Stimulated activated CD4-positive, alpha-beta T cell treated with anti-CD3 and anti-CD28 coated beads, TNF-alpha, amount 100 ng/mL, for 24 hours (primary cell): ENCODE results near the gene HADHB.
"Not testable (repeated sequence)": the region's sequence is repeated elsewhere in the genome, so short reads cannot be mapped to it uniquely, and the experiment has no call there.

ENCODE experiments used
- DNase-seq, 3 experiments: peaks; one replicate each; pipeline ENCODE4 v3.0.0-alpha.2; 2020; ENCODE audit warnings: low read depth in 3 of 3

Gene HADHB

DNA sequence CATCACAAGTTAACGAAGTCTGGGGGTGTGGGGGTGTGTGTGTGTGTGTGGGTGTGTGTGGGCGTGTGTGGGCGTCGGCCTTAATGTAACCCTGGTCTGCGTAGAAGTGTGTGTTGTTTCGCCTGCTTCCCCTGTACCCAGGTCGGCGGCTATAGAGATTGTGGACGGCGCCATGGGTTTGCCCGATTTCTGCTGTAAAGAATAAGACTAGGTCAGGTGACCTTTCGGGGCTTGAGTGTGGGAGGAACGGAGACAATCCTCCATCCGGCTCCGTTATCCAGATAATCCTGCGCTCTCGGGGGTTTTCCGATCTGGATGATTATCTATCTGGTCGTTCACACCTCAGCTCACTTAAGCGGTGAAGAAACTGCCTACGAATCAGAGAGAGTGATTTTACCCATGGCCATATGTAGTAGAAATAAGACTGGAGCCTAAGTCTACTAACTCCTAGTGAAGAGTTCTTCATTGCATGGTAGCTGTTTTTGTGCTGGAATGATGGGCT is 543 bp downstream of the HADHB start:
- DNase-seq: peak; percentile 12 to 39 (median 23)

DNA sequence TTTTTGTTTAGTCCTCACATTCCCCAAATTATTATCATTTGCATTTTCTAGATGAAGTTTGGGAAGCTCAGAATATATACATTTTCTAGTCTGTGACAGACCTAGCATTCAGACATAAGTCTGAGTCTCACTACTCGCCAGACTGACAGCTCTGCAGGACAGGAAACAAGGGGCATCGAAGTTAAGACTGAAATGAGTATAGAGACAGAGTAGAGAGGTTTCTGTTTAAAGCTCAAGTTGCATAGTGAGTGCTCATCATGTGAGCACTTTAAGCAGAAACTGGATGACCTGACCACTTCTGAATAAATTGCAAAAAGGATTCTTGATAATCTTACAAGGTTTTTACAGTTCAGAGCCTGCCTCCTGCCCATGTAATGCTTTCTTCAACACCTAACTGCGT is 1.1 kb downstream of the HADHB start:
- DNase-seq: no peak

DNA sequence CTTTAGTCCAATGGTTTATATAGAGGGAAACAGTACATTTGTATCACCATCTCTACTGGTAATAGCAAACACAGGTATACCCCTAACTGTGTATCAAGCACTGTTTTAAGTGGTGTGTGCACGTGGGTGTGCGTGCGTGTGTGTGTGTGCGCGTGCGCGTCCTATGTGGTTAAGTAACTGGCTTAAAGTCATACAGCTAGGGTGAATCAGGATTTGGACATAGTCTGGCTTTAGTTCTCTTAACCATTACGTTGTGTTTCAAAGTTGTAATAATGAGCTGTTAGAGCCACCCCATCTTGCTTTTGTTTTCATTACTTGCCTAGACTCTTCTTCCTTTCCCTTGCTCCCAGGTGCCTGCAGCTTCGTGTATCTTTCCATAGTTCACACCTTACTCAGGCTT is 2.1 kb downstream of the HADHB start:
- no peak for DNase-seq

DNA sequence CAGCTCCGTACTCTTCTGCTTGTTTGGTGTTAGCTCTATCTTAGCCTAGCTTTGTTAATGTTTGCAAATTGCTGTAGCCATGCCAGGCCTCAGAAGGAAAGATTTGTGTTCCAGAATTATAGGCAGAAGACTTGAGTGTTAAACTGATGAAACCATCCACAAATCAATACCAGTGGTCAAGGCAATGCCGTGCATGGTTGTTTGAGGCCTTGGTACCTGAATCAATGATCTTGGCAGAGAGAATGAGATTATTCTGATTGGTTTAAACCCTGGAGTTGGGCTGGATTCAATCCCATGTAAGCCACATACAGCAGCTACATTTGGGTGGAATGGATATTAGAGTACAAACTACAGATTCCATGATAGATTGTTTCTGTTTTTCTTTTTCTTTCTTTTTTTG is 4.9 kb downstream of the HADHB start:
- no peak for DNase-seq

DNA sequence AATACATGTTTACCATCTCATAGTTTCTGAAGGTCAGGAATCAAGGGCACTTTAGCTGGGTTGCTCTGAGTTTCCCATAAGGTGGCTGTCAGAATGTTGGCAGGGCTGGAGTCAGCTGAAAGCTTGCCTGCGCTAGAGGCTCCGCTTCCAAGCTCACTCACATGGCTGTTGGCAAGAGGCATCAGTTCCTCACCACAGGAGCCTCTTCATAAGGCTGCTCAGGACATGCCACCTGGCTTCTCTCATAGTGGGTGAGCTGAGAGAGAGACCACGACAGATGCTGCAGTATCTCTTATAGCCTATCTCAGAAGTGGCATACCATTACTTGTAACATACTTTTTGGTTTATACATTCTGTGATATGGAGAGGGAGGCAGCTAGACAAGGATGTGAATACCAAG is 7.2 kb downstream of the HADHB start:
- no peak for DNase-seq

DNA sequence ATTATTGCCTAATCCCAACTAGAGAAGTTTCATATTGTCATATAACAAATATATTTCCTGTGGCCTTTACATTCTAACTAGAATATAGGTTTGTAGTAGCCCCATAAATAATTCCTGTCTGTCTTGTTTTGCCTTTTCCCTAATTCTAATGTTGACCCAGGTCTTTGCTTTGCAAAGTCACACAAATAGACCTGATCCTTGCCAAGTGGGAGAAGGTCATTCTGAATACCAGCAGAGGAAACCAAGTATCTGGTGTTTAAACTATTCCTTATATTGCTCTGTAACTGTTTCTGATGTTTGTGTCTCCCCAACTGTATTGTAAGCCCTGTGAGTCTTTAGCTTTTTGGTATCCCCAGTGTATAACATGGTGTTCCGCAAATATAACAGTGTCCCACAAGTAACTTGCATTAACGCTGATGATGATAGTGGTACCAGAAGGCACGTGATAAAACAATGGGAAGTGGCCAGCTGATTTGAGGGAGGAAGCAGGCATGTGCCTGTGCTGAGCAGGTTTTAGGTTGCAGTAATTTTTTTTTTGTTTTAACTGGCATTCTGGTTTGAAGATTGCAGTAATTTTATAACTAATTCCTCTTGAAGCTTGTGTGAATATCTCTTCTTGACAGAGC is 11.1 kb downstream of the HADHB start:
- DNase-seq: no peak

DNA sequence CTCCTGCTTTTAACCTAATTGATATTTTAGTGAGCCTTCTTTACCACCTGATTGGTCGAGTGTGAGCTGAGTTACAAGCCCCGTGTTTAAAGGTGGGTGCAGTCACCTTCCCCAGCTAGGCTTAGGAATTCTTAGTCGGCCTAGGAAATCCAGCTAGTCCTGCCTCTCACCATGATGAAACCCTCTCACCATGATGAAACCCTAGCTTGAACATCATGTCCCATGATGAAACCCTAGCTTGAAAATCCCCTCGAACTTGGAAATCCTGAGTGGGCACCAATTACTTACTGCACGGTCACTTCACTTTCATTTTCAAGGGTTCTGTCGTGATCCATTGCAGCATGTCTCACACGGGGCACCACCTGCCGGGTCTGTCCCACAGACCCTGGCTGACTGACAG is 14.1 kb downstream of the HADHB start:
- DNase-seq: not testable (repeated sequence)

DNA sequence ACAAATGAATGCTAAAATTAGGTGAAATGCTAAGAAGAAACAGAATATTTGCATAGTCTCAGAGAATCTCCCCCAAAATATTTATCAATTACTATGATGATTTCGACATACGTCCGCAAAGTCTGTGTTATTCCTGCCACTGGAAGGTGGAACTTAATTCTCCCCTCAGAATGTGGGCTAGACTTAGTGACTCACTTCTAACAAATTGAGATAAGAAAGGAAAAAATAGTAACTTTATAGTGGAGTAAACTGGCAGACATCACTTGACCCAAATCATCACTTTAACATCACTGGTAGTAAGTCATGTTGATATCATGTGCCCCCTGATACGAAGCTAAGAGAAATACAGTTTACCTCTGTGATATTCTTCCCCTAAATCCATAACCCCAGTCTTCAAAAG is 23.5 kb downstream of the HADHB start:
- no peak for DNase-seq

DNA sequence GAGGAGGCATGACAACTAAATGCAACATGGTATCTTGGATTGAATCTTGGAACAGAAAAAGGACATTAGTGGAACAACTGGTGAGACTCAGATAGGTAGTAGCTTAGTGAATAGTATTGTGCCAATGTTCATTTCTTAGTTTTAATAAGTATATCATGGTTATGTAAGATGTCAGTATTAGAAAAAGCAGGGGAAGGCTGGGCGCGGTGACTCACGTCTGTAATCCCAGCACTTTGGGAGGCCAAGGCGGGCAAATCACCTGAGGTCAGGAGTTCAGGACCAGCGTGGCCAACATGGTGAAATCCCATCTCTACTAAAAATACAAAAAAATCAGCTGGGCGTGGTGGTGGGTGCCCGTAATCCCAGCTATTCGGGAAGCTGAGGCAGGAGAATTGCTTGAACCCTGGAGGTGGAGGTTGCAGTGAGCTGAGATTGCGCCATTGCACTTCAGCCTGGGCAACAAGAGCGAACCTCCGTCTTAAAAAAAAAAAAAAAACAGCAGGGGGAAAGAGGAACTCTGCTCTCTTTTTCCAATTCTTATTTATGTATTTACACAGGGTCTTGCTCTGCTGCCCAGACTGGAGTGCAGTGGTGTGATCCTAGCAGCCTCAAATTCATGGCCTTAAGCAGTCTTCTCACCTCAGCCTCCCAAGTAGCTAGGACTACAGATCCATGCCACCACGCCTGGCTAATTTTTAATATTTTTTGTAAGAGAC is 24.1 kb downstream of the HADHB start:
- DNase-seq: not testable (repeated sequence)

DNA sequence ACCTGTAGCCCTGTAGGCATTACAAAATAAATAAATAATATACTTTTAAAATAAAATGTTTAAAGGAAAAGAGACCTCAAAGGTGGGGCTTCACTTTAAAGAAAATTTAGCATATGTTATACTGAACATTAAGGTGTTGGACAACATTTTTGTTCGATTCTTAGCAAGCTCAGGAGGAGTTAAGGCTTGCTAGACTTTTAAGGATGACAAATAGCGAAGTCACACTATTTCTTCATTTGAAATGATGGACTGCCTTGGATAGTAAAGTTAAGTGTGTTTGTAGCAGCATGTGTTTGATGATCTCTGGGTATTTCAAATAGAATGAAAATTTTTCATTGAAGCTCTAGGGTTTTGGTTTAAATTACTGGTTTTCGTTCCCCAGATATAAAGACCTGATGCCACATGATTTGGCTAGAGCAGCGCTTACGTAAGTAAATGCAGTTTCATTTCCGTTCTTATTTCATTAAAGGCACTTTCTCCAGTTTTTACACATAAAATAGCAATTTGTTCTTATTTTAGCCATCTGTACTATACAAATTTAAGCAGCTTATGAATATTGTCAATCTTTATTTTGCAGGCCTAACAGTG is 24.9 kb downstream of the HADHB start:
- no peak for DNase-seq

DNA sequence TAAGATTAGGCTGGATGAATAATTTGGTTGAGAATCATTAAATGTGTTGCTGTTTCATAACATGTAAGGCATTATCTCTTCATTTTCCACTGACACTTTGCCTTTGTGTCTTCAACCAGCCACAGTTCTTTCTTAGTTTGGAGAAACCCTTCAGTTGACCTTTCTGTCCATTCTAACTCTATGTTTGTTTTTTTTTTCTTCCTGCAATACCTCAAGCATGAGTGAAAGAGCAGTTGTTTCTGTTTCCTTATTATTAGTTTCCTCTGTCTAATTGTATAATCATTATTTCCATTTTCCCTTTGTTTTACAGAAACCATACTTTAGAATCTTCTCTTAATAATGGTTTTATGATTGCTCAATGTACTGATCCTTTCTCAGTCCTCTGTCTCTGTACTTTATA is 25.6 kb downstream of the HADHB start:
- no peak for DNase-seq

DNA sequence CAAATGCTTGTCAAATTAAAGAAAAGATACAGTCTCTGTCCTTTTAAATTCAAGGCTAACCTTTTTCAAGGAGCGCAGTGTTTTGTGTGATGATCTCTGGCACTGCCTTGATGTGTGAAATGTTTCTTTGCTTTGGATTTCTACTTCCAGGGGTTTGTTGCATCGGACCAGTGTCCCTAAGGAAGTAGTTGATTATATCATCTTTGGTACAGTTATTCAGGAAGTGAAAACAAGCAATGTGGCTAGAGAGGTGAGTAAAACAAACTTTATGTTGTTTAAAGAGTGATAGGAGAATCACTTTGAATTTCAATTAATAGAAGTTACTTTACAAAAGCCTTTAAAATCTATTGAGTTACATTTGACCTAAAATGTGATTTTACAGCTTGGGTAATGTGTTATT is 28.8 kb downstream of the HADHB start:
- DNase-seq: no peak

DNA sequence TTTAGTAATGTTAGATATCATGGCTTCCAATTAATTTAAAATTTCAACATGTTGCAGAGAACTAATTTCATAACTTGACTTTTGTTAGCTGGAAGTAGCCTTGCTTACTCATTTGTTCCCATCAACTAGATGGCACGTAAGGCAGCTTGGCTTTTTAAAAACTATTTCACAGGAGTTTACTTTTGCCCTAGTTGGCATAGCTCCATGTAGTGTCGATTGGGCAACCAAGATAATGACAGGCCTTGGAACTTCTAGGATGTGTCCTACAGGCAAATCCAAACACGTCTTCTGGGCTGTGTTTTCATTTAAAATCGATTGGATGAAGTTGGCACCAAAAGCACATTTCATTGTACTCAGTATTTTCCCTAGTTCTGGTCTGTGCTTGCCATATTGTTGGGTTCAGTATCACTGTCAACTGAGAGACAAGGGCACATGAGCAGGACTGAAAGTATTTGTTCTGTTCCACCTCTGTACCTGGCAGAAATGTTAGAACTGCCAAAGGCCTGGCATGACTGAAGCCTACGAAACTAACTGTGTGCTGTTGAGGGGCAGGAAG is 29.4 kb downstream of the HADHB start:
- DNase-seq: no peak

DNA sequence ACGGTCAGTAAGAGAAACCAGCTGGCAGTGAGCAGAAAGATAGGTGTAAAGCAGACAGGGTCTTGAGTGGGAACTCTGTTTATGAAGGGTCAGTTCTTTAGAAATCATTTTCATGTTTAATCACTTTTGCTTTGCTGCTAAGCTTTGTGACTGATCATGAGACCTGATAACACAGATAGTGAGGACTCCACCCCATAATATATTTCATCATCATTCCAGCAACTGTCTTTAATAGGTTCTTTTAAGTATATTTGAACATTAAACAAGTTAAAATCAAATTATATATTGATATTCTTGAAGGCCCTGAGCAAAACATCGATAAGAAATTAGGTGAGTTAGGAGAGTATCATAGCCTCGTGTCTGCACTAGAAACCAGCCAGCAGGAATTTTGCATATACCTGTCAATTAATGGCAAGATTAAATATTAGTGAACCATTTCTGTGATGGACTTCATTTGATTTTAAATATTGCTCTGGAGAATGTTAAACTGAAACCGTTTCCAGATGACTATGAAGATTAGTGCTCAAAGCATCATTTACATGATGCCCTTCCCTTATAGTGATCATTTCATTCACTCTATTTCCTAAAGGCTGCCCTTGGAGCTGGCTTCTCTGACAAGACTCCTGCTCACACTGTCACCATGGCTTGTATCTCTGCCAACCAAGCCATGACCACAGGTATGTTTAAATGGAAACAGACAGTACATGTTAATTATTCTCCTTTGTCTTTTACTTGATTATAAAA is 31.9 kb downstream of the HADHB start:
- DNase-seq: no peak

DNA sequence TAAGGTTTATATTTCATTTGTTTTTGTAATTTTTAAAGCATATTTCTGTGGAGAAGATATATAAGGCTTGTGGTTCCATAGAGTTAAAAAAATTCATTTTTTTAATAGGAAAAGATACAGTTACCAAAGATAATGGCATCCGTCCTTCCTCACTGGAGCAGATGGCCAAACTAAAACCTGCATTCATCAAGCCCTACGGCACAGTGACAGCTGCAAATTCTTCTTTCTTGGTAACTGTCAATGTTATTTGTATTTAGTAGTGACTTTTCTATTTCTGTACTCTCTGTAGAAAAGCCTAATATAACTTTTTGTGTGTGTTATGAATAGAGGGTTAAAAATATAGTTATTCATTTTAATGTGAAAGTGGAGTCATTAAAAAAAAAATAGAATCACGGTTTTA is 35.1 kb downstream of the HADHB start:
- no peak for DNase-seq

DNA sequence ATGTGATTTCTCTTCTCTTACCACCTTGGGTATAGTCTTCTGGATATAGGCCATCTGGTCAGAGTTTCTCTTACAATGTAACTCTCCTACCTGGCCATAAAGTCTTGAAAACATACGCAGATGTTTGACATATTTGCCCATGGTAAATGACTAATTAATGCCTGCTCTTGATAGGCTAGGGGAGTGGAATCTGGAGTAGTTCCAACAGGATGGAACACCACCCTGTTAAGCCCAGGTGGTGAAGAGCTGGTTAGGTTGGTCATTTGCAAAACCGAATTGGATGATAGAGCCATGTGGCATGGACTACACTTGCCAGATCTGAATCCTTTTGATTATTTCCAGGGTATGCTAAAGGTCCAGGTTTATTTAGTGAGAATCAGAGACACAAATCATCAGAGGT is 36.5 kb downstream of the HADHB start:
- DNase-seq: no peak

DNA sequence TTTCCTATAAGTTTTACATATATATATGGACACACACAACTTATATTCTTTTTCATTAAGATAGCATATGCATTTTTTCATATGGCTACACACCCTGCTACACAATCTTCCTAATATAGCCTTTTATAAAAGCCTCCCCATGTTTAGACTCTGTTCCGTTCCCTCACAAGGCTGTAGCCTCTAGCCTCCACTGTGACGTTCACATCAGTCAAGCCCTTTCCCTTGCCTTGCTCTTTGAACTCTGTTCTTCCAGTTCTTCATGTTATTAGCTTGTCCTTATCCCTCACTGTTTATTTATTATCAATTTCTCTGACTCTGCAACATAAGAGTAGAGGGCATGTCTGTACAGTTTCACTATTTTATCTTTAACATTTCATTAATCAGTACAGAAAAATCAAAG is 38.9 kb downstream of the HADHB start:
- DNase-seq: no peak

DNA sequence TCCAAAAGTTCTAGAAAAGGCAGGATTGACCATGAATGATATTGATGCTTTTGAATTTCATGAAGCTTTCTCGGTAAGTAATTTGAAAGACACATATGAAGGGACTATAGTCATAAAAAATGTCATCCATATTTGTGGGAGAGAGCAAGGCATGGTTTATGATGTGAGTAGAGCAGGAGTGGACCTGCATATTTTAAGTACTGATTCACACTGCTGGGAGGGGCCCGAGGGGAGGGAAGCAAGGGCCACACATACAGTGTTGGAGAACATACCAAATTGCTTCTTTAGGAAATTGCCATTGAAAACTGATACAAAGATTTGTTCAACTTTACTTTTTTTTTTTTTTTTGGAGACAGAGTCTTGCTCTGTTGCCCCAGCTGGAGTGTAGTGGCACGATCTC is 39.4 kb downstream of the HADHB start:
- DNase-seq: no peak

DNA sequence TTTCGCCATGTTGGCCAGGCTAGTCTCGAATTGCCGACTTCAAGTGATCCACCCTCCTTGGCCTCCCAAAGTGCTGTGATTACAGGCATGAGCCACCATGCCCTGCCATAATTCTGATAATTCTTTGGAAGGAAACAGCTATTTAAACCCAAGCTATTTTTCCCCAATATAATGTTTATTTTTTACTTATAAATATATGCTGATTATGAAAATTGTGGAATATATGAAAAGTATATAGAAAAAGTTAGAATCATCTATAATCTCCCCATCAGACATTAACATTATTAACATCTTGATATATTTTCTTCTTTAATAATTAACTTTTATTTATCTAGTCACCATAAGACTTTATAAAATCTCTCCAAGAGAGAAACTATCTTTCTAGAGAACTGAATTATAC is 41.2 kb downstream of the HADHB start:
- no peak for DNase-seq

DNA sequence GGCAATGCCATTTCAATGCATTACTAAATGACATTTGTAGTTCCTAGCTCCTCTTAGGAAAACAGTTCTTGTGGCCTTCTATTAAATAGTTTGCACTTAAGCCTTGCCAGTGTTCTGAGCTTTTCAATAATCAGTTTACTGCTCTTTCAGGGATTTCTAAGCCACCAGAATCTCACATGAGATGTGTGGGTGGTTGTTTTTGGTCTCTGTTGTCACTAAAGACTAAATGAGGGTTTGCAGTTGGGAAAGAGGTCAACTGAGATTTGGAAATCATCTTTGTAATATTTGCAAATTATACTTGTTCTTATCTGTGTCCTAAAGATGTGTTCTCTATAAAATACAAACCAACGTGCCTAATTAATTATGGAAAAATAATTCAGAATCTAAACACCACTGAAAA is 45.3 kb downstream of the HADHB start:
- no peak for DNase-seq

DNA sequence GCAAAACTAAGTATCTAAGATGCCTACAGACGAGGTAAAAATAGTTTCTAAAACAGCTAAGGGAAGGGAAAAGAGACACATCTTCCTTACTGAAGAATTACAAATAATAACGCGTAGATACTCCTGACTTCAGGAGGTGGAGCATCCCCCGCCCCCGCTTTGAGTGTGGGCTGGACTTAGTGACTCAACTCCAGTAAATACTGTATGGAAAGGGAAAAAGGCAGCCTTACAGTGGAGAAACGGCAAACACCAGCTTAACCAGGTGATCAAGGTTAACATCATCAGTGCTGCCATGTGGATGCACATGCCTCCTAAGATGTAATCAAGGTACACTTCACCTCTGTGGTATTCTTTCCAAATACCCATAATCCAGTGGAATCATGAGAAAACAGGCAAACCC is 47.9 kb downstream of the HADHB start:
- DNase-seq: no peak

DNA sequence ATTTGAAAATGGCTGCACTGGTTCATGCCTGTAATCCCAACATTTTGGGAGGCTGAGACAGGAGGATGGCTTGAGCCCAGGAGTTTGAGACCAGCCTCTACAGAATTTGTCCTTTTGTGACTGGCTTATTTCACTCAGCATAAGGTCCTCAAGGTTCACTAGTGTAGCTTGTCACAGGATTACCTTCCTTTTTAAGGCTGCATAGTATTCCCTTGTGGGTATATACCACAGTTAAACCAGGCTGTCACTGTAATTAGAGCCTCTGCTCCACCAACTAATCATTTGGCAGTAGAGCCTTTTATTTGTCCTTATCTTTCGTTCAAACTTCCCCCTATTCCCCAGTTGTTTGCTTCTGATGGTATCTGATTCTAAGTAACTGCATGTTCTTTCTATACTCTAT is 50.8 kb downstream of the HADHB start:
- no peak for DNase-seq
